T-helper 22 cell (primary cell): ENCODE results near the gene ARID4B.
"Not testable (repeated sequence)": the region's sequence is repeated elsewhere in the genome, so short reads cannot be mapped to it uniquely, and the experiment has no call there.

Experiments
- DNase-seq: peaks from one replicate; pipeline ENCODE4 v3.0.0-alpha.2; 2020; ENCODE audit warnings: low read depth

The ARID4B gene

DNA sequence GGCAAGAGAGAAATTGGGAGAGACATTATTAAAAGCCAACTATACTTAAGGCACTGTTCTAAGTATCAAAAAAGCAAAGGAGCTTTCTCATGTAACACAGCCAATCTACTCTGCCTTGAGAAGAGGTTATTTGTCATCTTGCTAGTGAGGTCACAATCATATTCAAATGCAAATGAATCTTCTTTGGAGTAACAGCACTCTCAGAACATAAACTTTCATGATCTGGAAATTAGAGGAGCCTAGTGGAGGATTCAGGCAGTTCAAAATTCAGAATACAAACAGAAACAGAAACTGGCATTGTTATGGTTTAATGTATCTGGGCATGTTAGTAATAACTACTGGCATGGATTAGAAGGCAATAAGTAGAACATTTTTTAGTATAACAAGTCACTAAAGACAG lies 57.4 kb downstream of the ARID4B start:
- DNase-seq, result no peak

DNA sequence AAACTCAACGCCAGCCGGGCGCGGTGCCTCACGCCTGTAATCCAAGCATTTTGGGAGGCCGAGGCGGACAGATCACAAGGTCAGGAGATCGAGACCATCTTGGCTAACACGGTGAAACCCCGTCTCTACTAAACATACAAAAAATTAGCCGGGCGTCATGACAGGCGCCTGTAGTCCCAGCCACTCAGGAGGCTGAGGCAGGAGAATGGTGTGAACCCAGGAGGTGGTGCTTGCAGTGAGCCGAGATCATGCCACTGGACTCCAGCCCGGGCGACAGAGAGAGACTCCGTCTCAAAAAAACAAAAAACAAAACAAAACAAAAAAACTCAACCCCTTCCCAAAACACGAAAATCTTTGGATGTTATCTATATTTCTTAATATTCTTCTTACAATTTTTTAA lies 58.0 kb downstream of the ARID4B start:
- not testable (repeated sequence) for DNase-seq

DNA sequence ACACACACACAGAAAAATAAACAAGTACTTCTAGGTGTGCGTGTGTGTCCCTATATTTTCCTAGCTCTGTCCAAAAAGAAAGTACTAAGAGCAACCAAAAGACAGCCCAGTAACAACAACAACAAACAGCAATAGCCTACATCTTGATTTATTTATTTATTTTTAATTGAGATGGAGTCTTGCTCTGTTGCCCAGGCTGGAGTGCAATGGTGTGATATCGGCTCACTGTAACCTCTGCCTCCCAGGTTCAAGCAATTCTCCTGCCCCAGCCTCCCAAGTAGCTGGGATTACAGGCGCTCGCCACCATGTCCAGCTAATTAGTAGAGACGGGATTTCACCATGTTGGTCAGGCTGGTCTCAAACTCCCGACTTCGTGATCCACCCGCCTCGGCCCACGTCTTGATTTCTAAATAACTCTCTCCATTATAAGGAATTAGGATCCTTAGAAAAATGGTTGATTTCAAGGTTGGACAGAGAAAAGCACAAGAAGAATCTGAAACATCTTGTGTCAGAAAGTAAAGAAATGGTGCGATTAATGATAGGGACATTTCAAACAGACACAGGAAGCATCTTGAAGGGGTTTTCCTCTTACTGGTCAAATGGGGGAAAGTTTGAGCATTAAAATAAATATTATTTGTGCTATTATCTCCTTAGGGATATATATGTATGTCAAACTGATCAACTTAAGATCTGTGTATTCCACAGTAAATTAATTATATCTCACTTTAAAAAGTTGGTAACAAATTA lies 59.4 kb downstream of the ARID4B start:
- no peak for DNase-seq

DNA sequence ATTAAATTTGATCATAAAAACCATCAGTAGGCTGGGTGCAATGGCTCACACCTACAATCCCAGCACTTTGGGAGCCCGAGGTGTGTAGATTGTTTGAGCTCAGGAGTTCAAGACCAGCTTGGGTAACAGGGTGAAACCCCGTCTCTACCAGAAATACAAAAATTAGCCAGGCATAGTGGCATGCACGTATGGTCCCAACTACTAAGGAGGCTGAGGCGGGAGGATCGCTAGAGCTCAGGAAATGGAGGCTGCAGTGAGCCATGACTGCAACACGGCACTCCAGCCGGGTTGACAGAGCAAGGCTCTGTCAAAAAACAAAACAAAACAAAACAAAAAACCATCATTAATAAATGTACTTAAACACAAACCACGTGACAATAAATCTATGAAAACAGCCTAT lies 61.0 kb downstream of the ARID4B start:
- no peak for DNase-seq

DNA sequence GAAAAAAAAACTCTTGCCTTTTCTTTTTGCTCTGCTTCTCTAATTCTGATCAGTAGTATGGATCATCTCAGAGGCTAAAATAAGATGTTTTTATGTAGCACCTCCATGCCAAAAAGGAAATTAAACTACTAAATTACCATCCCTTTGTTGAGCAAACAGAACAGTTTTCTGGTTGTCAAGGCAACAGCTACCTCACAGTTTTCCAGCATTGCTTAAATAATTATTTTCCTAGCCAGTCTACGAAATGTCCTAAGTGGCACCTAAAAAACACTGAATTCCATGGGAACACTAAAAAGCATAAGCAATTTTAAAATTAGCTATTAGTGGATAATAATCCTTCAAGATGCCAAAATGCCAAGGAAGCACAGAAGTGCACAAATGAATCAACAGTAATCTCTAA lies 61.7 kb downstream of the ARID4B start:
- DNase-seq, result no peak

DNA sequence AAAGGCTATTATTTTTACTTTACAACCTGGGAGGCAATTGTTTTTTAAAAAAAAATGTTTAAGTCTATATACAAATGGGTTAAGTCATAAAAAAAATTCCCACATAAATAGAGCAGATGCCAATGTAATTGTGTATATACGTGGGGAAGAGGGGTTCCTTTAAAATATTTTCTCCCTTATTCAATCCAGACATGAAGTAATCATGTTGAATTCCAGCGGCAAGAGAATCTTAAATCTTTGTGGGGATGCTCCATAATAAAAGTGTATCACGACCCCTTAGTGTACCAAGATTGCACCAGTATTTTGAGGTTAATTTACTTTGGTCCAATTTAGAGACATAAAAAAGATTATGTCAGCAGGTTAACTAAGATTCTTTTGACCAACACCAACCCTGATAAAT lies 62.1 kb downstream of the ARID4B start:
- no peak for DNase-seq

DNA sequence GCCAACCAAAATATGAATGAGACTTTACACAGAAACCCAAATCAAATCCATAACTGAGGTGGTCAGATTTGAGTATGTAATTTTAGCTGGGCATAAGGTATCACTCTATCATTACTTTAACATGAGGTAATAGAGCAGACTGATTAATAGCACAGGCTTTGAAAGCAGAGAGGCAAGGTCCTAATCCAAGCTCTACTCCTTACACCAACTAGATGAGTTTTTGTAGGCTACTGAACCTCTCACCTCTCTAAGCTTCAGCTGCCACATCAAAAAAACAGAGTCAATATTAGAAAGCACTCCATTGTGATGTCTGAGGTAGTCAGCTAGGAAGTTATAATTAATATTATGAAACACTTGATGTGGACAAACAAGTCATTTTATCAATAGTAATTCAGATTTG lies 63.7 kb downstream of the ARID4B start:
- no peak for DNase-seq

DNA sequence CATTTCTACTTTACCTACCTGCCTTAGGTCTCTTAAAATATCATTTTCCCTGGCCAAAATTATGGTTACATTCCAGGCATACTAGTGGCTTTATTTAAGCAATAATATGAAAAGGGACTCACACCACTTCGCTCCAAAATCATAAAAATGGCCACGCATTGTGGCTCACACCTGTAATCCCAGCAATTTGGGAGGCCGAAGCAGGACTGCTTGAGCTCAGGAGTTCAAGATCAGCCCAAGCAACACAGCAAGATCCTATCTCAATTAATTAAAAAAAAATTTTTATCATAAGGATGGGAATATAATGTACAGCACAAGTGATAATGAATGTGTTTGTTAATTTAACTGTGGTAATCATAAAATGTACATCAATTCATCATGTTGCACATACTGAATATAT lies 65.4 kb downstream of the ARID4B start:
- DNase-seq, result no peak

DNA sequence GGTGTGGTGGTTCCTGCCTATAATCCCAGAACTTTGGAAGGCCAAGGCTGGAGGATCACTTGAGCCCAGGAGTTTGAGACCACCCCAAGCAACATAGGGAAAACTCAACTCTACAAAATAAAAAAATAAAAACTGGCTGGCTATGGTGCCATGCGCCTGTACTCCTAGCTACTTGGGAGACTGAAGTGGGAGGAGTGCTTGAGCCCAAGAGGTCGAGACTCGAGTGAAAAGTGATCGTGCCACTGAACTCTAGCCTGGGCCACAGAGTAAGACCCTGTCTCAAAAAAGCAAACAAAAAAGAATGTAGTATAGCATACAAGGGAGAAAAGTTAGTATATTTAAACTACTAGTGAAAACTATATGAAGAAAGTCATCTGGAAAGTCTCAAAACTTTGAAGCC lies 66.7 kb downstream of the ARID4B start:
- no peak for DNase-seq

DNA sequence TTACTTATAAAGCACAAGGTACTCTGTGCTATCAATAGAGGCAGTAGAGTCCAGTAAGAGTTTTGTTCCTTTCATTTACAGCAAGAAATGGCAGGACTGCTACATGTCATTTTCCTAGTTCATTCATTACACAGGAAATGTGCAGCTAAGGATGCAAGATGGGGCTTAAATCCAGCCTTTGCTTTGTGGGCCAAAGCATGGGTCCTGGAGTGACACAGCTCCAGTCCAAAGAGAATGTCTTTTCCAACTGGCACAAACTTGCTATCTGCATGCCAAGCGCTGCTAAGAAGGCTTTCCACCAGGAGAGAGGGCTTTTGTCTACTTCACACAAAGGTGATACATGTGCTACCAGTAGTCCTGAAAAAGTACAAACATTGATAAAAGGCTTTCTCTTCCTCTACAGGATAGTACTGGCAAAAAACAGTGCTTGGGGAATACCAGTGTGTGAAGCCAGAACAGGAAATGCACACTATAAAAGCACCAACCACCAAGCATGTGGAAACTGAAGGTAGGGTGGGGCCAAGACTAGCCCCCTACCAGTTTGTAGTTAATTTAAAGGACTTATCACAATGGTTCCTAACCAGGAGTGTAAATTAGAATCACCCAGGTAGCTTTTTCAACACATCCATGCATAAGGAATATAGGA lies 68.7 kb downstream of the ARID4B start:
- no peak for DNase-seq

DNA sequence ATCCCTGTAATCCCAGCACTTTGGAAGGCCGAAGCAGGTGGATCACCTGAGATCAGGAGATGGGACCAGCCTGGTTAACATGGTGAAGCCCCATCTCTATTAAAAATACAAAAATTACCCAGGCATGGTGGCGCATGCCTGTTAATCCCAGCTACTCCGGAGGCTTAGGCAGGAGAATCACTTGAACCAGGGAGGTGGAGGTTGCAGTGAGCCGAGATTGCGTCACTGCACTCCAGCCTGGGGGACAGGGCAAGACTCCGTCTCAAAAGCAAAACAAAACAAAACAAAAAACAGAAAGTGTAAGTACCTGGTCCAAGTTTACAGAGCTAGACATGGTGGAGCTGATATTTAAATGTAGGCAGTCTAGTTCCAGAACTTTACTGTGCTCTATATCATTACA lies 69.9 kb downstream of the ARID4B start:
- DNase-seq, result not testable (repeated sequence)

DNA sequence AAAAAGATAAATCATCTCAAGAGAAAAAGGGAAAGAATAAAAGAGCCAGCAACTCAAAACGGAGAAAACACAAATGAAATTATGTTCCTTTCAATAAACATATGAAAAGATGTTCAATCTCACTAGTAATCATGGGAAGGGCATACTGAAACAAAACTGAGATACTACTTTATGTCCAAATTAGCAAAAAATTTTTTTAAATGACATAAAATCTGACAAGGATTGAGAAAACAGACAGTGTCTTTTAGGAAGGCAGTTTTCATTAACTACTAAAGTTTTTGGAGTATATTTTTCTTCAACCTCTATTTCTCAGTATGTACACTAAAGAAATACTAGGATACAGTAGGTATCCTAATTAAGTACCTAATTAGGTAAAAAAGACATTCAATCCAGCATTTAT lies 73.3 kb downstream of the ARID4B start:
- DNase-seq, result no peak

DNA sequence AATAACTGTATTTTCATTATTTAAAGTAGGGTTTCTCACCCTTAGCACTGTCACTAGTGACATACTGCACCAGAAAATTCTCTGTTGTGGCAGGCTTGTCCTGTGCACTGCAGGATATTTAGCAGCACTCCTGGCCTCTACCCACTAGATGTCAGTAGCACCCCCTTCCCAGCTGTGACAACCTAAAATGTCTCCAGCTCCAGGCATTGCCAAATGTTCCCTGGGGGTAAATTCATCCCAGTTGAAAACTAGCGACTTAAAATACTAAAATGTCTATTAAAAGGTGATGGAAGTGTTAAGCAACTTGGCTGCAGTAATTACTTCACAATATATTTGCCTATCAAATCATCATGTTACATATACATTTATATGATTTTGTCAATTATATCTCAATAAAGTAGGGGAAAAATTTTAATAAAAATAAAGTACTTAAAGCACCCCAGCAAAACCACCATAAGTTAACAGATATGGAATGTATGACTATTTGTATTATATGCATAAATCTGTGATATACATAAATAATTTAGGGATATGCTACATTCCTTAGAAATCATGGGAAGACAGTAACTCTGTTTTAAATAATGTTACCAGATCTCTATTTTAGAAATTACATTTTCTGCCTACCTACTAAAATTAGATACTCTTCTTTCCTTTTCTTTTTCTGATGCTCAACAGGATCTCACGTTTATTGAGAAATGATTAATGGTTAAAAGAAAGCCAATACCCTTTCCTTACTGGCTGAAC lies 74.6 kb downstream of the ARID4B start:
- peak; percentile 14 for DNase-seq

DNA sequence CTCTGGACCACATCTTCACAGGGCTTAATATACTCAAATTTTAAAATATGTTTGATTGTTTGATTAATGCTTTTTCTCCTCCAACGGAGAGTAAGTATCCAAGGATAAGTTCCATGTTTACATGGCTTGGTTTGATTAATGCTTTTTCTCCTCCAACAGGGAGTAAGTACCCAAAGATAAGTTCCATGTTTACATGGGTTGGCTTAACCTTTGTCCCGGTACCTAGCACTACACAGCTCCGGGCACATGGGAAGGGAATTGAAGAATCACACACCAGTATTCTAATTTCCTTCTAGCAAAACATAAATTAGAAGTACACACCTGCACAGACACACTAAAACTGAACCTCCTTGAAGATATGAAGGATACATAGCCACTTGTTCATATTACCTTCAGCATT lies 77.5 kb downstream of the ARID4B start:
- no peak for DNase-seq

DNA sequence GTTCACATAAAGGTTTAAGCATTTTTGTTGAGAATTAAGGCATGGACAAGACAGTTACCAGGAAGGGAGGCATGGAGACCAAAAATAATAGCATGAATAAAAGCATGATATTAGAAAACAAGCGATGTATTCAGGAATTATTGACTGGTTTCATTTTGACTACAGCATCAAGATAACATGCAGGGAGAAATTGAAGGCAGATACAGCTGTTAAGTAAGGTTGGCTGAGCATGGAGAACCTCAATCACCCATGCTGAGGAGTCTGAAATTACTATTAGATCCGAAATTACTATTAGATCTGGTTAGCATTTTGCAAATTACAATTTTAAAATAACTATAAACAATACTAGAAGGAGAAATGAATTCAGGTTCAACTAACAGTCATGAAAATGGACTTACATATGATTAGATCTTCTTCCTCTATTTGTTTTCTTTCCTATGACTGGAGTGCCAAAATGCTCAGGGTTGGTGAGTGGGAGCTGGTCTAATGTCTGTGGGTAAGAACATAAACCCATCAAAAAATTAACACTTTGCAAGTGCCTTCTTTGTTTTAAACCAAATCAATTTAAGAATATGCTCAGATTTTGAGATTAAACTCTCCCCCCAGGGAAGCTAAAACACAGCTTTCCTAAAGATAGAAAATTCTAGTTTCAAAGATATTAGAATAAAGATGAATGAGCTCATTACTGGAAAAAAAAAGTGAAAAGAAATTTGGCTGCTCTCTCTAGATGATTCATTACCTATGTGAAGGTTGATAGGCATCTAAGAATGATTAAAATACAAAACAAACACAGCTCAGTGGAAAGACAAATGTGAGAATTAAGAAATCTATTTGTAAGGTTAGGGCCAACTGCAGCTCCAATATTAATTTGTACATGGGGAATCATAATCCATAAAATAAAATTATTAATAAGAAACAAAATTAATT lies 81.7 kb downstream of the ARID4B start:
- no peak for DNase-seq

DNA sequence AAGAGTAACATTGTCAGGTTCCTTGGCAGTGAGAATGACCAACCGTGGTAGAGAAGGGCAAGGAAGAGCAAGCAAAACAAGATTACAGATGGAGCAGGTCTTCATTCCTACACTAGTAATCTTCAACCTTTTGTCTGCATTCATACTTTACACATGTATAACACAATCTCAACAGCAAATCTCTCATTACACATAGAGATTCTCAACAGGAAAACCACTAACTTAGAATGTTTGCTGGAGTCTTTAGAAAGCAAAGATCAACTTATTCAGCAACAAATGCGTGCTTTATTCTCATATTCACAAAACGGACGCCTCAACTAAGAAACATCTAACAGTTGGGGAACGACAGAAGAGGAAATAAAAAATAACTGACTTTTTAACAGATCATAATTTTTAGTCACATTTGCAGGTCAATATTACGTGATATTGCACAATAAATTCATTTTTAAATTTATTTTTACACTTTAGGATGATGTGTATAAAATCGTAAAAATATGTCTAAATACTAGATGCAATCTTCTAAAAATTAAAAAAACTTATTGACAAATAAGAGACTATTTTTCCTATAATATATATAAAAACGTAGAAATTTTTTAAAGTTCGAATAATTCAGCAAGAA lies 82.9 kb downstream of the ARID4B start:
- no peak for DNase-seq

DNA sequence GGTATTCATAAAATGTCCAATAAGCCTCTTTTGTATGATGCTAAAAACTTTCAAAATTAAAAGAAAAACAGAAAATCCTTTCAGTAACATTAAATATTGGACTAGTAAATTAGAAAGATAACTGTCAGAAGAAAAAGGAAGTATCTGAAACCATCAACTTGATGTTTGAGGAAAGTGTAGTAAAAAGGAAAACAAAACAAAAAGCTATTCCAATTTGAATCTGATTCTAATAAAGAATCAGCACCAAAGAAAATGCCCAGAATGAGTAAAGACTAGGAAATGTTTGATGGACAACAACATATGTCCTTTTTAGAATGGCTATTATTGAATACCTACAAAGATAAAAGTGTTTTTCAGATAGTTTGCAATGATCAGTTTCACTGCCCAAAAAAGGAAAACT lies 87.0 kb downstream of the ARID4B start:
- DNase-seq, result no peak

DNA sequence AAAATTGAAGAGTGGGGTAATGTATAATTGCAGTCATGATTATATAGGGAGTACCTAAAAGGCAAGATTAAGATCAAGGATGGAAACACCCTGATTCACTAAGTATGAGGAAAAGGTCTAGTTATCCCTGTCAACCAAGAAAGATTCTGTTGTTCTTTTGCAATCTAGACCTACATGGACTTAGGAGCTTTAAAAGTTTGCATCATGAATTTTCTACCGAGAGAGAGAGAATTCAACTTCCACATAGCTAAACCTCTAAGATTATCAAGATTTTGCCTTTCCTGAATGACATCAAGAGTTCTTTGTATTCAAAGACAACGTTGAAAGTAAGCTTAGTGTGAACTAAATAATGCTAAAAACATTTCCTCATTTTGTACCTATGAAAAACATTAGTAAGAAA lies 88.1 kb downstream of the ARID4B start:
- DNase-seq, result no peak

DNA sequence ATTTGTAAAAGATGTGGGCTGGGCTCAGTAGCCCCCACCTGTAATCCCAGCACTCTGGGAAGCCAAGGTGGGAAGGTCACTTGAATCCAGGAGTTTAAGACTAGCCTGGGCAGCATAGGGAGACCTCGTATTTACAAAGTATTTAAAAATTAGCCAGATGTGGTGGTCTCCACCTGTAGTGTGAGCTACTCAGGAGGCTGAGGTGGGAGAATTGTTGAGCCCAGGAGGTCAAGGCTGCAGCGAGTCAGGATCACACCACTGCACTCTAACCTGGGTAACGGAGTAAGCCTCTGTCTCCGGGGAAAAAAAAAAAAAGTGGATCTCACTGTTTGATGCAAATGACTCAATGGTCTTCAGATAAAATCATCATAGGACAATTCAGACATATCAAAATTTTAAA lies 89.4 kb downstream of the ARID4B start:
- DNase-seq, result no peak

DNA sequence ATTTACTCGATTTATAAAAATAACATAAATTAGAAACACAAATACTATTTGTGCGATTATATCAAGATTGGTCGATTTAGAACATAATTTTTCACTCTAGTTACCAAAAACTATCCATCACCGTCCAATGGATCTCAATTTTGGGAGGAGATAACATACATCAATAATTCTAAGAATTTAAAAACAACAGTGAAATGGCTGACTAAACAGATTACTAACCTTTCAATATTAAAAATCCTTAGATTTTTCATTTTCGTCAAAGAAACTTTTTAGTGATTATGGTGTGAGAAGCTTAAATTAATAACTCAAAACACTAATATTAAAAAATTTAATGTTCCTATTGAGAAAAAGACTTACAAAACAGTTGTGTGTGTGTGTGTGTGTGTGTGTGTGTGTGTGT lies 91.9 kb downstream of the ARID4B start:
- DNase-seq, result no peak

DNA sequence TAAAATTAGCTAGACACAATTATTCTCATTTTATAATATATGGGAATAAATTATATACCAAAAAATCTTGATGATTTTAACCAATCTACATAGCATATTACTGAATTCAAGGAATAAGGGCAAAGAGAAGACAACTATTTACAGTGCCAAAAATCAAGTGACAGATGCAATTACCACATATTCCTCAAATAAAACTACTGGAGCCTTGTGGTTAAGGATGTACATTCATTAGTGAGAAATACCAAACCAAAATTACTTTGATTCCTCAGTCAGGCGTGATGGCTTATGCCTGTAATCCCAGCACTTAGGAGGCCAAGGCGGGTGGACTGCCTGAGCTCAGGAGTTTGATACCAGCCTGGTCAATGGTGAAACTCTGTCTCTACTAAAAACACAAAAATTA lies 98.1 kb downstream of the ARID4B start:
- DNase-seq, result no peak

DNA sequence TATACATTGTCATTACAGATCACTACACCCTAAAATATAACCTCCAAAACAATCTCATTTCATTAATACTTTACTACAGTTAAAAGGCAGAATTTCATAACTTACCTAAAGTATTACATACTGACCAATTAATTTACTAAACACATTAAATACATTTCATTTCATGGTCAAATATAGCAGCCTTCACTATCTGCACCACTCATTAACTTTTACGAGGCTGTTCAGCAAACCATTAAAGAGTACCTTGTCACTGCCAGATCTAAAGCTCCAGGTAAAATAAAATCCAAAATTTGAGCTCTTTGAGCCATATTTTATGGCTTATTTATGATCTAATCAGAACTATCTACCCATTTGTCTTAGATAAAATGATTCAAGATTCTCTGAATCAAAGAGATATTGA lies 100.6 kb downstream of the ARID4B start:
- no peak for DNase-seq
